GM23338 (cell line): ENCODE measurements around the gene UPP1. TPM values are rescaled to one million over a fixed set of nuclear protein-coding genes. Genes with fewer than 3 reads are reported as not detected.

Source experiments
- ATAC-seq: fragments of 200-7000 bp; cut with Tn5 transposase; 3 replicates; pipeline ENCODE4 v1.9.1; 2020
- DNase-seq: peaks from one replicate; pipeline ENCODE4 v3.0.0-alpha.2; 2015; ENCODE audit warnings: low spot score
- H2AFZ ChIP-seq: fragments of 200-600 bp; sonication (generic); 2 replicates; pipeline ENCODE4 v1.8.0; 2016; ENCODE audit warnings: antibody characterized with exemption, mild to moderate bottlenecking, moderate library complexity
- H3F3A ChIP-seq: fragments of 200-600 bp; sonication (generic); replicated peaks from 2 replicates; pipeline ENCODE4 v1.8.0; 2017; ENCODE audit warnings: antibody characterized with exemption, mixed run types, low read depth
- H3K27ac ChIP-seq: fragments of 200-600 bp; sonication (generic); 2 replicates; pipeline ENCODE4 v1.6.1; 2016; ENCODE audit warnings: low read depth
- H3K27me3 ChIP-seq: fragments of 200-600 bp; sonication (generic); 2 replicates; pipeline ENCODE4 v1.8.0; 2016; ENCODE audit warnings: mild to moderate bottlenecking, mixed run types, moderate library complexity; ENCODE audit not compliant: insufficient read depth
- H3K36me3 ChIP-seq: fragments of 200-600 bp; sonication (generic); 2 replicates; pipeline ENCODE4 v1.8.0; 2016; ENCODE audit warnings: mild to moderate bottlenecking; ENCODE audit not compliant: insufficient read depth
- H3K4me1 ChIP-seq: fragments of 200-600 bp; sonication (generic); 2 replicates; pipeline ENCODE4 v1.8.0; 2016; ENCODE audit warnings: mild to moderate bottlenecking, moderate library complexity; ENCODE audit not compliant: insufficient read depth
- H3K4me2 ChIP-seq: fragments of 200-600 bp; sonication (generic); 2 replicates; pipeline ENCODE4 v1.7.1; 2017; ENCODE audit warnings: mixed run types
- H3K4me3 ChIP-seq: fragments of 200-600 bp; sonication (generic); 2 replicates; pipeline ENCODE4 v1.6.1; 2016; ENCODE audit warnings: mixed run types
- H3K79me2 ChIP-seq: fragments of 200-600 bp; sonication (generic); replicated peaks from 2 replicates; pipeline ENCODE4 v1.8.0; 2017; ENCODE audit warnings: mild to moderate bottlenecking; ENCODE audit not compliant: insufficient read depth
- H3K9me2 ChIP-seq: fragments of 200-600 bp; sonication (generic); 2 replicates; pipeline ENCODE4 v1.8.0; 2017; ENCODE audit not compliant: insufficient read depth
- H4K20me1 ChIP-seq: fragments of 200-600 bp; sonication (generic); replicated peaks from 2 replicates; pipeline ENCODE4 v1.8.0; 2017; ENCODE audit warnings: mild to moderate bottlenecking; ENCODE audit not compliant: insufficient read depth
- H3K27ac Mint-ChIP-seq: 2 replicates; pipeline ENCODE4 v1.8.0; 2020; ENCODE audit warnings: inconsistent platforms, mild to moderate bottlenecking, moderate library complexity, mixed read lengths
- H3K27me3 Mint-ChIP-seq: 3 replicates; pipeline ENCODE4 v1.8.0; 2022; ENCODE audit warnings: low read depth, mild to moderate bottlenecking, moderate library complexity, mixed read lengths, inconsistent platforms; ENCODE audit not compliant: insufficient read depth, poor library complexity
- H3K36me3 Mint-ChIP-seq: 3 replicates; pipeline ENCODE4 v1.8.0; 2021; ENCODE audit warnings: low read depth, mild to moderate bottlenecking, inconsistent platforms, moderate library complexity, mixed read lengths
- H3K4me1 Mint-ChIP-seq: 3 replicates; pipeline ENCODE4 v1.8.0; 2020; ENCODE audit warnings: mild to moderate bottlenecking, inconsistent platforms, mixed read lengths
- H3K4me3 Mint-ChIP-seq: 3 replicates; pipeline ENCODE4 v1.8.0; 2021; ENCODE audit warnings: moderate library complexity, mild to moderate bottlenecking, inconsistent platforms, mixed read lengths
- H3K9me3 Mint-ChIP-seq: 3 replicates; pipeline ENCODE4 v1.8.0; 2020; ENCODE audit warnings: moderate library complexity, mild to moderate bottlenecking, inconsistent platforms, mixed read lengths
- CREB1 ChIP-seq: fragments of 250-450 bp; sonication (Bioruptor Pico); IDR thresholded peaks from 2 replicates; pipeline ENCODE4 v1.5.0; 2020; ENCODE audit warnings: low read depth, mild to moderate bottlenecking, moderate library complexity
- CTCF ChIP-seq, 2 experiments: fragments of 200-600 bp in 1 of 2; sonication (generic) in 1 of 2; conservative IDR thresholded peaks; 2 replicates each; pipeline versions ENCODE4 v1.5.1 to v1.6.1; 2016 to 2017; ENCODE audit warnings: antibody characterized with exemption in 2 of 2, low read depth in 2 of 2, mild to moderate bottlenecking in 2 of 2, moderate library complexity in 1 of 2
- EZH2 ChIP-seq: fragments of 200-600 bp; sonication (generic); IDR thresholded peaks from one replicate; pipeline ENCODE4 v1.8.0; 2017; ENCODE audit warnings: antibody characterized with exemption, mild to moderate bottlenecking, low read depth; ENCODE audit not compliant: unreplicated experiment
- EZH2phosphoT487 ChIP-seq: fragments of 200-600 bp; sonication (generic); IDR thresholded peaks from one replicate; pipeline ENCODE4 v1.8.1; 2018; ENCODE audit warnings: antibody characterized with exemption; ENCODE audit not compliant: unreplicated experiment
- JUNB ChIP-seq: IDR thresholded peaks from one replicate; pipeline ENCODE4 v1.6.1; 2016; ENCODE audit warnings: antibody characterized with exemption; ENCODE audit not compliant: unreplicated experiment
- NANOG ChIP-seq: IDR thresholded peaks from 2 replicates; pipeline ENCODE4 v1.6.1; 2016; ENCODE audit warnings: antibody characterized with exemption, borderline replicate concordance
- POLR2AphosphoS5 ChIP-seq: IDR thresholded peaks from 2 replicates; pipeline ENCODE4 v1.6.1; 2016; ENCODE audit warnings: antibody characterized with exemption, low read depth
- REST ChIP-seq: IDR thresholded peaks from one replicate; pipeline ENCODE4 v1.6.1; 2018; ENCODE audit warnings: antibody characterized with exemption; ENCODE audit not compliant: unreplicated experiment
- STAT1 ChIP-seq: IDR thresholded peaks from one replicate; pipeline ENCODE4 v1.6.1; 2016; ENCODE audit warnings: antibody characterized with exemption; ENCODE audit not compliant: unreplicated experiment
- ZNF114 ChIP-seq: fragments of 250-450 bp; sonication (Bioruptor Pico); IDR thresholded peaks from 2 replicates; pipeline ENCODE4 v1.5.0; 2020; ENCODE audit warnings: mild to moderate bottlenecking, moderate library complexity
- ZNF331 ChIP-seq: fragments of 250-450 bp; sonication (Bioruptor Pico); IDR thresholded peaks from 2 replicates; pipeline ENCODE4 v1.5.0; 2020; ENCODE audit warnings: low read depth, mild to moderate bottlenecking, moderate library complexity
- polyA plus RNA-seq: library from polyadenylated mRNA; unstranded; fragments of >200 nt; fragmentation: Nextera tagmentation; extraction: Ambion mirVana; gene quantifications from 2 replicates; pipeline ENCODE4 v1.2.1, GENCODE V29; 2016
- total RNA-seq: library from RNA; depleted of rRNA; stranded (reverse); fragments of >200 nt; shearing (Covaris generic); gene quantifications from 2 replicates; pipeline ENCODE4 v1.2.3, GENCODE V29; 2014
- TF ChIP-seq, protein P1 (sequence below): IDR thresholded peaks from 2 replicates; pipeline ENCODE4 v1.6.1; 2016; ENCODE audit warnings: antibody characterized with exemption
- TF ChIP-seq, protein P2 (sequence below): fragments of 250-450 bp; sonication (Bioruptor Pico); IDR thresholded peaks from 2 replicates; pipeline ENCODE4 v1.5.0; 2020; ENCODE audit warnings: mild to moderate bottlenecking, moderate library complexity

Gene UPP1
- total and polyA plus RNA-seq, 2 experiments from 2014 or later: 22.7 to 43.5 TPM

GRCh38 chr7:48078470-48078869 is 10.6 kb upstream of the UPP1 start:
- 0 out of 2 replicates have a peak, but pooled peaks cover 7% of the 10 kb centered on the region for H3K4me1 ChIP-seq
- Mint-ChIP-seq H3K27ac (no peak overlapping the region), H3K4me1 (no peaks in the 10 kb centered on the region; the same call in 2 of the 3 replicates), H3K36me3 (no peaks in the 10 kb centered on the region), H3K4me3 (no peak overlapping the region), H3K27me3 (peaks cover 2% of the 10 kb centered on the region), H3K9me3 (no peaks in the 10 kb centered on the region; the same call in 2 of the 3 replicates)
- H4K20me1 ChIP-seq: no peaks in the 10 kb centered on the region
- H2AFZ ChIP-seq: no peak overlapping the region
- no peaks in the 10 kb centered on the region for H3K79me2 ChIP-seq
- H3K27me3 ChIP-seq: no peaks in the 10 kb centered on the region
- H3K9me2 ChIP-seq: no peaks in the 10 kb centered on the region
- no peak overlapping the region for H3K4me2 ChIP-seq
- no peaks in the 10 kb centered on the region for H3K36me3 ChIP-seq
- no peaks in the 10 kb centered on the region for H3F3A ChIP-seq
- H3K27ac ChIP-seq: no peak overlapping the region
- ATAC-seq (no peak), DNase-seq (no peak)
- H3K4me3 ChIP-seq: no peak overlapping the region
- TF ChIP-seq EZH2: no peak
- no peak for TF ChIP-seq JUNB
- TF ChIP-seq, protein P1, sequence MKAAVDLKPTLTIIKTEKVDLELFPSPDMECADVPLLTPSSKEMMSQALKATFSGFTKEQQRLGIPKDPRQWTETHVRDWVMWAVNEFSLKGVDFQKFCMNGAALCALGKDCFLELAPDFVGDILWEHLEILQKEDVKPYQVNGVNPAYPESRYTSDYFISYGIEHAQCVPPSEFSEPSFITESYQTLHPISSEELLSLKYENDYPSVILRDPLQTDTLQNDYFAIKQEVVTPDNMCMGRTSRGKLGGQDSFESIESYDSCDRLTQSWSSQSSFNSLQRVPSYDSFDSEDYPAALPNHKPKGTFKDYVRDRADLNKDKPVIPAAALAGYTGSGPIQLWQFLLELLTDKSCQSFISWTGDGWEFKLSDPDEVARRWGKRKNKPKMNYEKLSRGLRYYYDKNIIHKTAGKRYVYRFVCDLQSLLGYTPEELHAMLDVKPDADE: no peak
- no peak for TF ChIP-seq EZH2phosphoT487
- TF ChIP-seq CTCF (conservative IDR thresholded peaks at IDR 0.05; ENCODE audit: low read depth in 2 of 2): no peak
- TF ChIP-seq ZNF114 (CRISPR knock-in tag): no peak
- no peak for TF ChIP-seq POLR2AphosphoS5
- no peak for TF ChIP-seq CREB1
- TF ChIP-seq REST: no peak
- TF ChIP-seq STAT1: no peak
- TF ChIP-seq ZNF331 (CRISPR knock-in tag): no peak
- TF ChIP-seq NANOG: no peak
- TF ChIP-seq, protein P2, sequence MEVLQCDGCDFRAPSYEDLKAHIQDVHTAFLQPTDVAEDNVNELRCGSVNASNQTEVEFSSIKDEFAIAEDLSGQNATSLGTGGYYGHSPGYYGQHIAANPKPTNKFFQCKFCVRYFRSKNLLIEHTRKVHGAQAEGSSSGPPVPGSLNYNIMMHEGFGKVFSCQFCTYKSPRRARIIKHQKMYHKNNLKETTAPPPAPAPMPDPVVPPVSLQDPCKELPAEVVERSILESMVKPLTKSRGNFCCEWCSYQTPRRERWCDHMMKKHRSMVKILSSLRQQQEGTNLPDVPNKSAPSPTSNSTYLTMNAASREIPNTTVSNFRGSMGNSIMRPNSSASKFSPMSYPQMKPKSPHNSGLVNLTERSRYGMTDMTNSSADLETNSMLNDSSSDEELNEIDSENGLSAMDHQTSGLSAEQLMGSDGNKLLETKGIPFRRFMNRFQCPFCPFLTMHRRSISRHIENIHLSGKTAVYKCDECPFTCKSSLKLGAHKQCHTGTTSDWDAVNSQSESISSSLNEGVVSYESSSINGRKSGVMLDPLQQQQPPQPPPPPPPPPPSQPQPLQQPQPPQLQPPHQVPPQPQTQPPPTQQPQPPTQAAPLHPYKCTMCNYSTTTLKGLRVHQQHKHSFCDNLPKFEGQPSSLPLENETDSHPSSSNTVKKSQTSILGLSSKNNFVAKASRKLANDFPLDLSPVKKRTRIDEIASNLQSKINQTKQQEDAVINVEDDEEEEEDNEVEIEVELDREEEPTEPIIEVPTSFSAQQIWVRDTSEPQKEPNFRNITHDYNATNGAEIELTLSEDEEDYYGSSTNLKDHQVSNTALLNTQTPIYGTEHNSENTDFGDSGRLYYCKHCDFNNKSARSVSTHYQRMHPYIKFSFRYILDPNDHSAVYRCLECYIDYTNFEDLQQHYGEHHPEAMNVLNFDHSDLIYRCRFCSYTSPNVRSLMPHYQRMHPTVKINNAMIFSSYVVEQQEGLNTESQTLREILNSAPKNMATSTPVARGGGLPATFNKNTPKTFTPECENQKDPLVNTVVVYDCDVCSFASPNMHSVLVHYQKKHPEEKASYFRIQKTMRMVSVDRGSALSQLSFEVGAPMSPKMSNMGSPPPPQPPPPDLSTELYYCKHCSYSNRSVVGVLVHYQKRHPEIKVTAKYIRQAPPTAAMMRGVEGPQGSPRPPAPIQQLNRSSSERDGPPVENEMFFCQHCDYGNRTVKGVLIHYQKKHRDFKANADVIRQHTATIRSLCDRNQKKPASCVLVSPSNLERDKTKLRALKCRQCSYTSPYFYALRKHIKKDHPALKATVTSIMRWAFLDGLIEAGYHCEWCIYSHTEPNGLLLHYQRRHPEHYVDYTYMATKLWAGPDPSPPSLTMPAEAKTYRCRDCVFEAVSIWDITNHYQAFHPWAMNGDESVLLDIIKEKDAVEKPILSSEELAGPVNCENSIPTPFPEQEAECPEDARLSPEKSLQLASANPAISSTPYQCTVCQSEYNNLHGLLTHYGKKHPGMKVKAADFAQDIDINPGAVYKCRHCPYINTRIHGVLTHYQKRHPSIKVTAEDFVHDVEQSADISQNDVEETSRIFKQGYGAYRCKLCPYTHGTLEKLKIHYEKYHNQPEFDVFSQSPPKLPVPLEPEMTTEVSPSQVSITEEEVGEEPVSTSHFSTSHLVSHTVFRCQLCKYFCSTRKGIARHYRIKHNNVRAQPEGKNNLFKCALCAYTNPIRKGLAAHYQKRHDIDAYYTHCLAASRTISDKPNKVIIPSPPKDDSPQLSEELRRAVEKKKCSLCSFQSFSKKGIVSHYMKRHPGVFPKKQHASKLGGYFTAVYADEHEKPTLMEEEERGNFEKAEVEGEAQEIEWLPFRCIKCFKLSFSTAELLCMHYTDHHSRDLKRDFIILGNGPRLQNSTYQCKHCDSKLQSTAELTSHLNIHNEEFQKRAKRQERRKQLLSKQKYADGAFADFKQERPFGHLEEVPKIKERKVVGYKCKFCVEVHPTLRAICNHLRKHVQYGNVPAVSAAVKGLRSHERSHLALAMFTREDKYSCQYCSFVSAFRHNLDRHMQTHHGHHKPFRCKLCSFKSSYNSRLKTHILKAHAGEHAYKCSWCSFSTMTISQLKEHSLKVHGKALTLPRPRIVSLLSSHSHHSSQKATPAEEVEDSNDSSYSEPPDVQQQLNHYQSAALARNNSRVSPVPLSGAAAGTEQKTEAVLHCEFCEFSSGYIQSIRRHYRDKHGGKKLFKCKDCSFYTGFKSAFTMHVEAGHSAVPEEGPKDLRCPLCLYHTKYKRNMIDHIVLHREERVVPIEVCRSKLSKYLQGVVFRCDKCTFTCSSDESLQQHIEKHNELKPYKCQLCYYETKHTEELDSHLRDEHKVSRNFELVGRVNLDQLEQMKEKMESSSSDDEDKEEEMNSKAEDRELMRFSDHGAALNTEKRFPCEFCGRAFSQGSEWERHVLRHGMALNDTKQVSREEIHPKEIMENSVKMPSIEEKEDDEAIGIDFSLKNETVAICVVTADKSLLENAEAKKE: no peak
